Eye (tissue), 1 donor: ENCODE results near the gene DNMT3L.
"Not testable (repeated sequence)": the region's sequence is repeated elsewhere in the genome, so short reads cannot be mapped to it uniquely, and the experiment has no call there.

ENCODE experiments used
- DNase-seq: peaks from one replicate; pipeline ENCODE4 v3.0.0-alpha.2; 2015

Gene DNMT3L

GRCh38 chr21:44275041-44275440, 13.3 kb upstream of the DNMT3L start:
- no peak for DNase-seq

DNA sequence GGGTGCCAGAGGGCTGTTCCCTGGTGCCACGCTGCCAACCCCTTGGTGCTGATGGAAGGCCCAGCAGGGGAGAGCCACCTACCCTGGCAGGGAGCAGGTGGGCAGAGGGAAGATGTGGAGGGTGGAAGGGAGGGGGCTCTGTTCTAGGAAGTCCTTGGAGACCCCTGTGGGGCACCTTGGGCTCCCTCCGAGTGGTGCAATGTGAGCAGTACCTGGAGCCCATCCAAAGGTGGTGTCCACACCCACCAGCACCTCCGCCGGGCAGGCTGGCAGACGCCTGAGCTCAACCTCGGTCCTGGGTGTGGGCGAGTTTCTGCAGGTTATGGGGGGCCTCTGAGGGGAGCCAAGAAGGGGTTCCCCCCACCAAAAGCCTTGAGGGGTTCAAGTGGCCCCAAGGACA, 11.3 kb upstream of the DNMT3L start:
- DNase-seq, result no peak

- no peak for DNase-seq
Observed at GRCh38 chr21:44272284-44272858, 10.7 kb upstream of the DNMT3L start.

DNA sequence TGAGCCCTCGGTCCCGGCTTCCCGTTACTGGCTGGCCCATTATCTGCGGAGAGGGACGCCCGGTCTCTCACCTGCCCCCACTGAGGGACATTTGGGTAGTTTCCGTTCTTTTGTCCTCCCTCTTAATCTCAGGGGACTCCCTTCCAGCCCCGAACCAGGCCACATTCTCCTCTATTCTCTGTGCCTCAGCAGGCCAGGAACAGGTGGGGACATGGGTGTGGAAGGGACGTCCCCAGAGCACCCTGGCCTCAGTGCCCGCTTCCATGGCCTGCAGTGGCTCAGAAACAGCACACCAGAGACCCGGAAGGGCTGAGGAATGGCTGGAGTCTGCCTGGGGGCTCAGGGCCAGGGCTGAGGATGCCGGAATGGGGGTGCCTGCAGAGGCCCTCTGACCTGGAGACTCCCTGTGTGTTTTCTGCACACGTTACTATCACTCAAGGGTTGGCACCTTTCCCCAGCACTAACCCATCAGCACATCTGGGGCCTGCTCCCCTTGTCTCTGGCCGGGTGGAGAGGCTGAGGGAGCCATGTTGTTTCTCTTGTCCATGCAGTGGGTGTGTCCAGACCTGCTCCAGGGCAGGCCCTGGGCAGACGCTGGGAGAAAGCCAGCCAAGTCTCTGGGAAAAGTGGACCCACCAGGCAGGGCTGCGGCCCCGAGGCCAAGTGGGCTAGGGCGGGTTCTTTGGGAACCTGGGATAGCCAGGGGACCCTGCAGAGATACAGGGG, 10.0 kb upstream of the DNMT3L start:
- DNase-seq, result no peak

DNA sequence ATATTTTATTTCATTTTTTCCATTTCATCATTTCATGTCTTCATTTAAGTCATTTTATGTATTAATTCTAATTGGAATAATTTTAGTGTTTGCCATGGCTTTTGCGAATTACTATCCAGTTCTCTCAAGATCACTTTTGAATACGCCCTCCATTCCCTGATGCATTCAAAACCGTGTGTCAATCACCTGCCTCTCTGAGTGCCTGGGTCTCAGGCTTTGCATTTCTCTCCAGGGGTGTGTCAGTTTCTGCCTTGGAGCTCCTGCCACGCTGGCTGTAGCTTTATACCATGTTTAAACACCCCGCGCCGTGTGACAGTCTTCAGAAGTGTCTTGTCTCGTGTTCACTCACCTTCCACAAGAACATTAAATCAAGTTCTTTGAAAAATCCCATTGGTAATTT, 7.4 kb upstream of the DNMT3L start:
- no peak for DNase-seq

GRCh38 chr21:44267655-44268142, 6.0 kb upstream of the DNMT3L start:
- no peak for DNase-seq

GRCh38 chr21:44265734-44266270, 4.1 kb upstream of the DNMT3L start:
- DNase-seq, result no peak

DNA sequence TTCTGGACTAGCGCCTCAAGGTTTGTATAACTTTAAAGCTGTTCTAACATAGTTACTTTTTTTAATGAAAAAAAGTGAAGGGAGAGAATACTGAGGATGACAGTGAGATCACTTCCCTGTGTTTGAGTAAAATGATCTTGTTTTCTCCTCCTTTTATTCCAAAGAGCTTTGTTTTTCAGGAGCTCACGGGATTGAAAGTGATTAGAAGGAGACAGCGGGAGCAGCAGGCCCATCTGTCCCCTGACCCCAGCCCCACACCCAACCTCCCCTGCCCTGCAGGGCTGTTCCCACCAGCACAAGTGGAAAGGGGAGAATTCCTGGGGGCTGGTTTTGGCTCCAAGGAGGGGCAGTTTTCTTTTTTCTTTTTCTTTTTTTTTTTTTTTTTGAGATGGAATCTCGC, 2.1 kb upstream of the DNMT3L start:
- peak; percentile 48 for DNase-seq

- DNase-seq, result peak; percentile 81
Observed at GRCh38 chr21:44263221-44263760, 1.6 kb upstream of the DNMT3L start.

GRCh38 chr21:44262338-44263056, 800 bp upstream of the DNMT3L start:
- DNase-seq, result no peak

GRCh38 chr21:44260791-44261631, 686 bp downstream of the DNMT3L start:
- no peak for DNase-seq

- no peak for DNase-seq
Observed at GRCh38 chr21:44260066-44260465, 1.6 kb downstream of the DNMT3L start.

DNA sequence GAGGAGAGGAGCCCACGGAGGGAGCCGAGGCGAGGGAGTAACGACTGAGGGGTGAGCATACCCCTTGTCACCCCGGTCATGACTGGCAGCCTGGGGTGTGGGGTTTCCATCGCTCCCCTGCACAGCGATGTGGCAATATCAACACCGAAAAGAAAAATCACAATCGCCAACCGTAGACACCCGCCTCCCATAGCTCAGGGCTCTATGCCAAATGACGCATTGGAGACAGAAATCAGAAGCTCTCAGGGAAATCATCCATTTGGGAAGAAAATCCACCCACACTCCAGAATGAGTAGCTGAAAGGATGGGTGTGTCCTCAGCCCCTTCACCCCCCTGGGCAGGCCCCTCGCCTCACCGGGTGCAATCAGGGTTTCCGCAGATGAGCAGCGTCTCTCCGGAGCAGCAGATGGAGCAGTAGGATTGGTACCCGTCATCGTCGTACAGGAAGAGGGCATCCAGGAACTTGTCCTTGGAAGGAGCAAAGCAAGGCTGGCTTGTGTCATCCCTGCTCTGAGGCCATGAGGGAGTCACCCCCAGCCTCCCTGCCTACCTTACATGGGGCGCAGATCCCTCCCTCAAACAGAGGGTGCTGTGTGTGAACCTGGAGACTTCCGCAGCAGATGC, 2.5 kb downstream of the DNMT3L start:
- DNase-seq, result no peak

- DNase-seq, result no peak
Observed at GRCh38 chr21:44258056-44258725, 3.5 kb downstream of the DNMT3L start.

DNA sequence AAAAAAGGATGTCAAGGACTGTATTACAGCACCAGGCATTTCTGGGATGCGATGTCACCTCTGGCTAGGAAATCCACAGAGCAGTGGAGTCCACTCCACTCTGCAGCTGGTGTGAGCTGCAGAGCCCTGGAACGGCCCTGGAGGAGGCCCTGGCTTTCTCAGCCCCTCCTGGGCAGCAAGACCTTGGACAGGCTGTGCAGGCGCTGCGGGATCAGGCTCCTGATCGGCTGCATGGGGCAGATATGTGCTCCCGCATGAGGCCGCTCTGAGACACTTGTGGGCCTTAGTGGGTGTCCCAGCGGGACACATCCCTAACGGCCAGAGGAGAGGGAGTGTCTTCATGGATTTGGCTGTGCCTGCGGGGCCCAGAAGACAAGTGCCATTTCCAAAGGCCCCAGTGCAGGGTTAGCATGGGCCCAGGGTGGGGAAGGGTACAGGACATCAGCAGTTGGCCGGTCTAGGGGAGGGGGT, 6.2 kb downstream of the DNMT3L start:
- DNase-seq, result no peak

DNA sequence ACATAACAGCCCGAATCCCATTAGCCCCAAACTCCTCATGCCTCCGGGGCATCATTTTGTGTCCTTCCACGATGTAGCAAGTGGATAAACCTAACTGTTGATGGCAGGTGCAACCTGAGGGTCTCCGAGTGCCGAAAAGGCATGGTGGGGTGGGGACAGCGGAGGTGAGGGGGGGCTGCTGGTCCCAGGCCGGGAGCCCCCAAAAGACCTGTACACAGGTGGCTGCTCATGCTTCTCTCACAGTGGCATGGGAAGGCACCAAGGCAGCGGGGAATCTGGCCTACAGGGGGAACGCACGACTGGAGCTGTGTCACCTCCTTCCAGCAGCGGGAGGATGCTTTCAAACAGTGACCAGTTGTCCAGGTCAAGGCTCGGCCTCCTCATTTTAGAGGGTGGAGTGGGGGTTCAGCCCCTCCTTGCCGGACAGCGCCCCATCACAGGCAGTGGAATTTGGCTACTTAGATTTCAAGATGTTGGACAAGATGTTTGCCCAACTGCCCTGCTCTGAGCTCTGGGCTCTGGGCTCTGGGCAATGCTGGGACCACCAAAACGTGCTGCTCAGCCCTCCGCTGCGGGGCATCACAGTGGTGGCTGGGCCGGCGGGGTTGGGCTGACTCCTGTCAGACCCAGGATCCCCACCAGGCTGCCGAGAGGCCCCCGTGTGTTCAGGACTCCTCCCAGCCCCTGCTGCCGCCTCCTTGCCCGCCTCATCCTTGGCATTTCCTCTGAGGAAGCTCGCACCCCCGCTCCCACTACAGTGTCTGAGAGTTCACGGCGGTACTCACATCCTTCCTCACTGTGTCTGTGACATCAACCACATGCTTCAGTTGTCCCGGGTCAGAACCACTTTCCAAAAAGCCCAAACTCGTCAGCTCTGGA, 7.6 kb downstream of the DNMT3L start:
- no peak for DNase-seq

DNA sequence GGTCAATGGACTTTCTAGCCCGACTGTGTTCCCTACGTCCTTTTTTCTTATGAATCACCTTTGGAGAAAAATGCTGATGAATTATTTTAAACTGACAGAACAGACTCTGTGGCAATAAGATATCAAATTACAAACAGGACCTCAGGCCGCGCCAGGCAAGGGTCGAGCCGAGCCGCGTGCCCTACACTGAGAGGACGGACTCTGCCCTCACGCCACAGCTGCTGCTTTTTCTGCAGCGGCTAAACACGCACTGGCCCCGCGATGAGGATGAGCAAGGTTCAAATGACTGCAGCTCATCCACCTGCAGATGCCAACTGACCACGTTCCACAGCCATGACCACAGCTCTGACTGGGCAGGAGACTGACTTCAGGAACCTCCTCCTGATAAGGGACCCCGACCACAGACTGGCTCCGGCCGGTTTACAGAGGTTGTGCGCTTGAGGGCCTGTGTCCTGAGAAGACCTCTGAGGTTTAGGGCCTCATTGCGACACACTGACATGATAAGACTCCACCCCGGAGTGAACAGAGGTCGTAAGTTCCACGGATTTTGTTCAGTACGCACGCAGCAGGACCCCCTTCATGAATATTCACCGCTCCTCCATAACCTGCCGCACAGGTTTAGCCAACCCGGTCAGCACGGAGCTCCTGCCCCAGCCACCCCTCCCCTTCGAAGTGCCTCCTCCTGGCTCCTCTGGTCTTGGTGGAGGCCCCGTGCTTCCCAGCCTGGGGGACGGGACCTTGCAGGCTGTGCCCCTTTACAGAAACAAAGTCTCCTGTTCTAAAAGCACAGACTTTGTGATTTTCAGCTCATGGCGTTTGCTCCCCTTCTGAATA, 12.3 kb downstream of the DNMT3L start:
- DNase-seq, result not testable (repeated sequence)

- not testable (repeated sequence) for DNase-seq
Observed at GRCh38 chr21:44247904-44248303, 13.8 kb downstream of the DNMT3L start.

- DNase-seq, result not testable (repeated sequence)
Observed at GRCh38 chr21:44243980-44244379, 17.7 kb downstream of the DNMT3L start.
